H9 (cell line): ENCODE measurements around the gene DGKG. TPM values are rescaled to one million over a fixed set of nuclear protein-coding genes. Genes with fewer than 3 reads are reported as not detected.

Experiments used
- DNase-seq: peaks from one replicate; pipeline ENCODE4 v3.0.0-alpha.2; 2017
- H2AFZ ChIP-seq: one replicate; pipeline ENCODE4 v1.6.1; 2013; ENCODE audit warnings: mild to moderate bottlenecking, low read length, control low read depth, moderate library complexity
- H2AK5ac ChIP-seq: 2 replicates; pipeline ENCODE4 v1.6.1; 2013; ENCODE audit warnings: low read length, control low read depth, mixed read lengths; ENCODE audit not compliant: insufficient read length
- H2BK120ac ChIP-seq: one replicate; pipeline ENCODE4 v1.6.1; 2013; ENCODE audit warnings: low read depth, mild to moderate bottlenecking, low read length, control low read depth, inconsistent platforms; ENCODE audit not compliant: poor library complexity, severe bottlenecking
- H2BK12ac ChIP-seq: 2 replicates; pipeline ENCODE4 v1.6.1; 2013; ENCODE audit warnings: low read length, control low read depth, mixed read lengths, low read depth; ENCODE audit not compliant: insufficient read length
- H2BK15ac ChIP-seq: 2 replicates; pipeline ENCODE4 v1.6.1; 2013; ENCODE audit warnings: low read depth, low read length, control low read depth
- H2BK20ac ChIP-seq: one replicate; pipeline ENCODE4 v1.6.1; 2013; ENCODE audit warnings: low read depth, mild to moderate bottlenecking, low read length, control low read depth, inconsistent platforms; ENCODE audit not compliant: poor library complexity, severe bottlenecking
- H2BK5ac ChIP-seq: 2 replicates; pipeline ENCODE4 v1.6.1; 2013; ENCODE audit warnings: low read length, control low read depth, mixed read lengths; ENCODE audit not compliant: insufficient read length
- H3K14ac ChIP-seq: 2 replicates; pipeline ENCODE4 v1.6.1; 2013; ENCODE audit warnings: low read length, control low read depth; ENCODE audit not compliant: insufficient read depth
- H3K18ac ChIP-seq: 2 replicates; pipeline ENCODE4 v1.6.1; 2013; ENCODE audit warnings: low read depth, mild to moderate bottlenecking, mixed read lengths, low read length, control low read depth; ENCODE audit not compliant: insufficient read length
- H3K23ac ChIP-seq: 2 replicates; pipeline ENCODE4 v1.6.1; 2013; ENCODE audit warnings: low read length, control low read depth, mixed read lengths, low read depth; ENCODE audit not compliant: insufficient read length
- H3K23me2 ChIP-seq: 2 replicates; pipeline ENCODE4 v1.6.1; 2013; ENCODE audit warnings: low read depth, mild to moderate bottlenecking, mixed read lengths, low read length, control low read depth; ENCODE audit not compliant: insufficient read length, poor library complexity, severe bottlenecking
- H3K27ac ChIP-seq: 2 replicates; pipeline ENCODE4 v1.5.1; 2013; ENCODE audit warnings: low read length, control low read depth, mixed read lengths, low read depth; ENCODE audit not compliant: insufficient read length
- H3K27me3 ChIP-seq: 2 replicates; pipeline ENCODE4 v1.6.1; 2013; ENCODE audit warnings: low read length, control low read depth, inconsistent platforms; ENCODE audit not compliant: insufficient read depth
- H3K4ac ChIP-seq: 2 replicates; pipeline ENCODE4 v1.6.1; 2013; ENCODE audit warnings: low read depth, mild to moderate bottlenecking, control low read depth, inconsistent platforms, low read length, moderate library complexity
- H3K4me1 ChIP-seq: 2 replicates; pipeline ENCODE4 v1.6.1; 2013; ENCODE audit warnings: low read length, control low read depth, inconsistent platforms; ENCODE audit not compliant: insufficient read depth
- H3K4me2 ChIP-seq: 2 replicates; pipeline ENCODE4 v1.6.1; 2013; ENCODE audit warnings: low read length, control low read depth, mixed read lengths; ENCODE audit not compliant: insufficient read length, insufficient read depth
- H3K56ac ChIP-seq: 2 replicates; pipeline ENCODE4 v1.6.1; 2013; ENCODE audit warnings: low read depth, mild to moderate bottlenecking, mixed read lengths, low read length, control low read depth; ENCODE audit not compliant: insufficient read length
- H3K79me1 ChIP-seq: 2 replicates; pipeline ENCODE4 v1.6.1; 2013; ENCODE audit warnings: low read depth, mild to moderate bottlenecking, moderate library complexity, low read length, control low read depth, inconsistent platforms; ENCODE audit not compliant: insufficient read depth, poor library complexity, severe bottlenecking
- H3K79me2 ChIP-seq: 2 replicates; pipeline ENCODE4 v1.6.1; 2013; ENCODE audit warnings: low read length, control low read depth, inconsistent platforms; ENCODE audit not compliant: insufficient read depth
- H3K9ac ChIP-seq: 2 replicates; pipeline ENCODE4 v1.6.1; 2013; ENCODE audit warnings: low read length, control low read depth, mixed read lengths; ENCODE audit not compliant: insufficient read length; ENCODE audit errors: extremely low read depth
- H3K9me3 ChIP-seq: one replicate; pipeline ENCODE4 v1.6.1; 2013; ENCODE audit warnings: low read depth, low read length, inconsistent platforms; ENCODE audit not compliant: control insufficient read depth
- H3T11ph ChIP-seq: one replicate; pipeline ENCODE4 v1.6.1; 2013; ENCODE audit warnings: mild to moderate bottlenecking, low read length, control low read depth, inconsistent platforms
- H4K20me1 ChIP-seq: one replicate; pipeline ENCODE4 v1.6.1; 2013; ENCODE audit not compliant: control insufficient read depth, insufficient read length, insufficient read depth
- H4K5ac ChIP-seq: 2 replicates; pipeline ENCODE4 v1.6.1; 2013; ENCODE audit warnings: low read depth, mild to moderate bottlenecking, mixed read lengths, low read length, control low read depth; ENCODE audit not compliant: insufficient read length
- H4K8ac ChIP-seq: replicated peaks from 2 replicates; pipeline ENCODE4 v1.6.1; 2013; ENCODE audit warnings: low read length, control low read depth, mixed read lengths, low read depth; ENCODE audit not compliant: insufficient read length
- H4K91ac ChIP-seq: 2 replicates; pipeline ENCODE4 v1.6.1; 2013; ENCODE audit warnings: low read depth, mild to moderate bottlenecking, moderate library complexity, mixed read lengths, low read length, control low read depth; ENCODE audit not compliant: insufficient read length
- H3K27ac Mint-ChIP-seq, 3 experiments: 2 replicates in 2 of 3; 3 replicates in 1 of 3; pipeline ENCODE4 v1.8.0; 2020 to 2021; ENCODE audit warnings: mixed read lengths in 3 of 3, mild to moderate bottlenecking in 1 of 3, moderate library complexity in 1 of 3
- H3K27me3 Mint-ChIP-seq: 2 replicates; pipeline ENCODE4 v1.8.0; 2021; ENCODE audit warnings: low read depth, mild to moderate bottlenecking, moderate library complexity, mixed read lengths
- H3K36me3 Mint-ChIP-seq, 3 experiments: 2 replicates in 2 of 3; 3 replicates in 1 of 3; pipeline ENCODE4 v1.8.0; 2020 to 2021; ENCODE audit warnings: low read depth in 3 of 3, mixed read lengths in 3 of 3; ENCODE audit not compliant: insufficient read depth in 1 of 3
- H3K4me1 Mint-ChIP-seq, 2 experiments: 2 replicates each; pipeline ENCODE4 v1.8.0; 2020; ENCODE audit warnings: mixed read lengths in 2 of 2
- H3K4me3 Mint-ChIP-seq, 2 experiments: 2 replicates in 1 of 2; 3 replicates in 1 of 2; pipeline ENCODE4 v1.8.0; 2020 to 2021; ENCODE audit warnings: mild to moderate bottlenecking in 2 of 2, mixed read lengths in 2 of 2, moderate library complexity in 1 of 2
- H3K9me3 Mint-ChIP-seq, 2 experiments: 2 replicates in 1 of 2; 3 replicates in 1 of 2; pipeline ENCODE4 v1.8.0; 2020; ENCODE audit warnings: mild to moderate bottlenecking in 2 of 2, mixed read lengths in 2 of 2, moderate library complexity in 1 of 2
- WGBS: extraction: QIAGEN DNeasy Blood & Tissue Kit; methylation state at CpG from one replicate; pipeline ENCODE4 v1.1.7; 2013; ENCODE audit warnings: missing lambda C conversion rate, low lambda C conversion rate, mixed read lengths; ENCODE audit not compliant: insufficient read length; ENCODE audit errors: extremely low coverage; 5-methylcytosine and 5-hydroxymethylcytosine counted together
- total RNA-seq: library from RNA; stranded (reverse); gene quantifications from 2 replicates; pipeline ENCODE4 v1.2.1, GENCODE V29; 2021
- TF ChIP-seq, protein P1 (sequence below): fragments of 200-600 bp; sonication (generic); conservative IDR thresholded peaks from 3 replicates; pipeline ENCODE4 v1.8.0; 2021; ENCODE audit warnings: antibody characterized with exemption, mild to moderate bottlenecking

The DGKG gene
- total RNA-seq, 1 experiment from 2014 or later = not detected

DNA sequence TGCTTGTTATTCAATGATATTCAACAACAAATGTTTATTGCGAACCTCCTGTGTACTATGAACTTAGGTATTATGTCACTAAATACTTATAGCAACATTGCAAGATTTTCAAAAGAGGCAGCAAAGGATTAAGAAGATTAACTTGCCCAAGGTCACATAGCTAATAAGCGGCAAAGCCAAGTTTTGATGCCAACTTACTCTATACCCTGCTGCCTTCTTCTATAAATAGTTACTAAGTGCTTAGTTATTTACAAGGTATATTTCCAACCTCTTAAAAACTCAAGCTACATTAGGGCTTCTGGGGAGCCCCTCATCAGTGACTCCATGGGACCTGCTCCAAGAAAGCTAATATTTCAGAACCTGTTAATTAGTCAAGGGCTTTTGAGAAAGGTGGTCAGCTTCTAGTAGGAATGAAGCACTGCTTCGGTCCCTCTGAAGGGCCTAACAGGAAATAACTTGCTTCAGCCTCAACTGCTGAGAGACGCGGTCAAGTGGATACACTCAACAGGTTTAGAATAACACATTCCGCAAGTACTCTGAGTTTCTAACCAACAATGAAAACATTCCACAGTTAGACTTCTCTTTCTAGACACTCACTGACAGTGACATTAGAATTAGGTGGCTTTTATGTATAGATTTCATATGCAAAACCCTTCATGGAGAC is 125.5 kb downstream of the DGKG start:
- no peak overlapping the region for H3K4ac ChIP-seq
- no peak overlapping the region for H3K56ac ChIP-seq
- no peak overlapping the region for H2BK120ac ChIP-seq
- H4K20me1 ChIP-seq = no peaks in the 10 kb centered on the region
- H3K23ac ChIP-seq = no peak overlapping the region
- peaks cover 3 to 4% of the 10 kb centered on the region in 2 experiments; a peak in 3 of 4 replicates for H3K4me1 Mint-ChIP-seq
- H3T11ph ChIP-seq = no peak overlapping the region
- H3K27ac Mint-ChIP-seq = no peak overlapping the region
- H3K27me3 ChIP-seq = no peaks in the 10 kb centered on the region
- no peaks in the 10 kb centered on the region for H3K79me1 ChIP-seq
- H3K9ac ChIP-seq = no peak overlapping the region
- no peaks in the 10 kb centered on the region for H3K9me3 ChIP-seq
- WGBS = no CpG with 5 or more reads among the region's 6 CpGs
- H3K4me2 ChIP-seq = no peak overlapping the region
- no peak overlapping the region for H2AFZ ChIP-seq
- H2BK5ac ChIP-seq = no peak overlapping the region
- no peak overlapping the region for H2BK12ac ChIP-seq
- H2AK5ac ChIP-seq = no peak overlapping the region
- H3K4me1 ChIP-seq = no peaks in the 10 kb centered on the region; the same call in 1 of the 2 replicates
- TF ChIP-seq, protein P1, sequence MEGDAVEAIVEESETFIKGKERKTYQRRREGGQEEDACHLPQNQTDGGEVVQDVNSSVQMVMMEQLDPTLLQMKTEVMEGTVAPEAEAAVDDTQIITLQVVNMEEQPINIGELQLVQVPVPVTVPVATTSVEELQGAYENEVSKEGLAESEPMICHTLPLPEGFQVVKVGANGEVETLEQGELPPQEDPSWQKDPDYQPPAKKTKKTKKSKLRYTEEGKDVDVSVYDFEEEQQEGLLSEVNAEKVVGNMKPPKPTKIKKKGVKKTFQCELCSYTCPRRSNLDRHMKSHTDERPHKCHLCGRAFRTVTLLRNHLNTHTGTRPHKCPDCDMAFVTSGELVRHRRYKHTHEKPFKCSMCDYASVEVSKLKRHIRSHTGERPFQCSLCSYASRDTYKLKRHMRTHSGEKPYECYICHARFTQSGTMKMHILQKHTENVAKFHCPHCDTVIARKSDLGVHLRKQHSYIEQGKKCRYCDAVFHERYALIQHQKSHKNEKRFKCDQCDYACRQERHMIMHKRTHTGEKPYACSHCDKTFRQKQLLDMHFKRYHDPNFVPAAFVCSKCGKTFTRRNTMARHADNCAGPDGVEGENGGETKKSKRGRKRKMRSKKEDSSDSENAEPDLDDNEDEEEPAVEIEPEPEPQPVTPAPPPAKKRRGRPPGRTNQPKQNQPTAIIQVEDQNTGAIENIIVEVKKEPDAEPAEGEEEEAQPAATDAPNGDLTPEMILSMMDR = no peak
- no peak overlapping the region for H3K18ac ChIP-seq
- H3K79me2 ChIP-seq = no peaks in the 10 kb centered on the region
- no peak overlapping the region for H3K14ac ChIP-seq
- H3K9me3 Mint-ChIP-seq = no peaks in the 10 kb centered on the region
- H3K4me3 Mint-ChIP-seq = no peak overlapping the region
- H4K8ac ChIP-seq = no peak overlapping the region
- H4K91ac ChIP-seq = no peak overlapping the region
- no peak overlapping the region for H2BK20ac ChIP-seq
- DNase-seq = no peak
- H3K27ac ChIP-seq = no peak overlapping the region
- no peak overlapping the region for H2BK15ac ChIP-seq
- H3K27me3 Mint-ChIP-seq = peaks cover 32% of the 10 kb centered on the region
- no peaks in the 10 kb centered on the region for H3K36me3 Mint-ChIP-seq
- H4K5ac ChIP-seq = no peak overlapping the region
- no peaks in the 10 kb centered on the region for H3K23me2 ChIP-seq
